Stimulated activated CD8-positive, alpha-beta memory T cell treated with anti-CD3 and anti-CD28 coated beads, Interleukin-7, amount 100 ng/mL, for 1 hour (primary cell): ENCODE data around the gene EGFL8.
"Not testable (repeated sequence)": the region's sequence is repeated elsewhere in the genome, so short reads cannot be mapped to it uniquely, and the experiment has no call there.

Experiments
- DNase-seq, 2 donors: peaks; one replicate each; pipeline ENCODE4 v3.0.0-alpha.2; 2020; ENCODE audit warnings: low read depth in 2 of 2

EGFL8 gene

DNA sequence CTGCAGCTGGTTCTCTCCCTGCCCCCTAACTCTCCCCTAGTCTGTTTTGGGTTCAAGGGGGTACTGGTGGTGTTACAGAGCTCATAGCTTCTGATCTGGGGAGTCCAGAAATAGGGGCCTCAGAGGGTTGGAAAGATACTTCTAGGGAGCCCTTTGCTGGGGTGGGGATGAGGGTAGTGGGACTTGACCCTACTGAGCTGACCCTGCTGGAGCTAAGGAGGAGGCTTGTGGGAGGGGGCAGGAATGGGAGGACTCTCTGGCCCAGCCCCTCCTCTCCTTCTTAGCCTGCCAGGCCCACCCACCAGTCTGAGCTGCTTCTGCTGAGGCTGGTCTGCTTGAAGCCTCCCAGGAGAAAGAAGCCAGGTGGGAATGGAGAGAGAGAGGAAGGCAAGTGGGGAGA lies at the start of gene EGFL8:
Gene EGFL8, plus strand, starts transcription at position 301 of the 400 bp plus-strand sequence. CDS start 1,571 bp downstream, outside the sequence.
- no peak for DNase-seq

DNA sequence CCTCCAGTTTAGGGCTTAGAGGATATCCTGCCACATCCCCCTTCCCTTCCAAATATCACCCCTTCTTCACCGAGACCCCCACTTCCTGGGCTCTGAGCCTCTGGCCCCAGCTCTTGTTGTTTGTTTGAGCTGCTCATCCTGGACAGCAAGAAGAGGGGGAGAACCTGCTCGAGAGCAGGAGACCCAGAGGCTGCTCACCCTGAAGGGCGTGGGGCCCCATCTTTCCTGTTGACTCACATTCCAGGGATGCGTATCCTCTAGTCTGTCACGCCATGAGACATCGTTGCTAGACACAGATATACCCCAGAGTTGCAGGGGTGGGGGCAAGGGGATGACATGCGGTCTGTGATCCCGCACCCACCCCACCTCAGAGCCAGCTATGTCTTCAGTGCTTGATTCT lies 49.6 kb upstream of the EGFL8 start:
- DNase-seq: no peak

DNA sequence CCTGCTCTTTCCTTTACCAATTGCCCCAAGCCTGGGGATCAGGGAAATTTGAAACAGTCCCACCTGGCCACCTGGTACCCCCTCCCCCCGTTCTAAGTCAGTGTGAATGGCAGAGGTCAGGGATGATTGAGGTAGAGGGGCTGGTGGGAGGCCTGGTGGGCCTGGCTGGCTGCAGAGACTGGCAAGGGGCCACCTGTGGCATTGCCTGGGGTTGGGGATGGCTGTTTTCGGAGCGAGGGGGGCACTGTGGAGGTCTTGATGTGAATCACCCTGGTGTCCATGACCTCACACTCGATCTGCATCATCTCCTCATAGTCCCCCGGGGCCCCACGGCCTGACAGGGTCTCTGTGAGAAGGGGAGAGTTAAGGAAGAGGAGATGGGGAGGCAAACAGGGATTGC lies 48.8 kb upstream of the EGFL8 start:
- DNase-seq: no peak

DNA sequence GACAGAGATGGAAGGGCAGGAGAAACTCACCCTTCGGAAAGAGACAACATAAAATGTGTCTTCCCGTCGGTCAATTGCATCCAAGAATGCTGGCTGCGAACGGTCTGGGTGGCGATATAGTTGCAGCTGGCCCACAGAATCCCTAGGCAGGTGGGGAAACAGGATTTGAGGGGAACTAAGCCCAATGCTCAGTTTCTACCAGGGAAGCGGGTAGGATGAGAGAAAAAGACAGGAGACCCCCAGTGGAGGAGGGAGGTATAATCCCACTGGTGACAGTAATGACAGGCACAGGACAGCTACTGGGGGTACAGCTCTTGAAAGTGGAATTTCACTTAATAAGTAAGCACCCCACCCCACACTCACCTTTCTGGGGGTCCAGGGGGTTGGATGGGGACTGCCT lies 47.7 kb upstream of the EGFL8 start:
- no peak for DNase-seq

DNA sequence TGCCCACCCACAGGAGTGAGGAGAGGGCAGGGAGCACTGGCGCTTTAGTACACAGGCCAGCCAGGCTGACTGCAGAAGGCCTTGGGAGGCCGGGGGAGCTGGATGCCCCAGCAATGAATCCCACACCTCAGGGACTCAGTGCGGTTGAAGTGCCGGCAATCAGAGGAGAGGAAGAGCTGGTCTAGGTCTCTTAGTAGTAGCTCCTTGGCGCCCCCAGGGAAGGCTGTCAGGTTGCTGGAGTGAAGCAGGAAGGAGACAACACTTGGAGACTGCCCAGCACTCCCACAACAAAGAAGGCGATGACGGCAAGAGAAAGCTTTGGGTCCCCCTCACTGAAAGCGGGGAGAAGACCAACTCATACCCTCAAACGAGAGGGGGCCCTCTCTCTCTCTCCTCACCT lies 46.9 kb upstream of the EGFL8 start:
- no peak for DNase-seq

DNA sequence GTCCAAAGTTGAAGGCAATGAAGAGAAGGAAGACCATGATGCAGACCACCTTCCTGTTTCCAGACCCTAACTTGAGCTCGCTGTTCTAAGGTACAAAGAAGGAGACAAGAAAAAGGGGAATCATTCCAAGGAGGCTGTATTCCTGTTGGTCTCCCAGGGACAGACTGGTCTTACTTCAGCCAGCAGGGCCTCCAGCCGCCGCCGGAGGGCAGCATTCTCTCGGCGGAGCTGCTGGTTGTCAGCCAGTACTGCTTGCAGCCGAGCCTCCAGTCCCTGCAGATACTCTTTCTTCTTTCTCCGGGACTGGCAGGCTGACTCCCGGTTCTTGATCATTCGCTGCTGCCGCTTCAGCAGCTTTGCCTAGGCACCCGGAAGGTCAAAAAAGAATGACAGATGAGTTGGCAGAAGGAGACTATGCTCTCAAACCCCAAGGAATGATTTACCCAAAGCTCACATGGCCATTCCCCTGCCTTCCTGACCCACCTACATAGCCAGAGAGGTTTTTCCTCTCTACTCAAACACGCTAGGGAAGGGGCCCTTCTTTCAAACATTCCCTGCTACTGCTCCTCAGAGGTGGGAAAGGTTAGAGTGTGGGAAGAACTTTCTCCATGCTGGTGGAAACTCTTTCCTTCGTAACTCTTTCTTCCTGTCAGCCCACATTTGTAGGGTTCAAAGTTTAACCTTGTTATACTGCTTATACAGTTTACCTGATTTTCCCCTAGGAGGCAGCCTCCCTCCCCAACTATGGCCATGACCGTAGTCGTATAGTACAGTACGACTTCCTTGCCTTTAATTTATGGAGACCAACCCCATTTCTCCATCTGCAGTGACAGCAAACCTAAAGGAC lies 45.4 kb upstream of the EGFL8 start:
- DNase-seq: peak; percentile 22 to 23

DNA sequence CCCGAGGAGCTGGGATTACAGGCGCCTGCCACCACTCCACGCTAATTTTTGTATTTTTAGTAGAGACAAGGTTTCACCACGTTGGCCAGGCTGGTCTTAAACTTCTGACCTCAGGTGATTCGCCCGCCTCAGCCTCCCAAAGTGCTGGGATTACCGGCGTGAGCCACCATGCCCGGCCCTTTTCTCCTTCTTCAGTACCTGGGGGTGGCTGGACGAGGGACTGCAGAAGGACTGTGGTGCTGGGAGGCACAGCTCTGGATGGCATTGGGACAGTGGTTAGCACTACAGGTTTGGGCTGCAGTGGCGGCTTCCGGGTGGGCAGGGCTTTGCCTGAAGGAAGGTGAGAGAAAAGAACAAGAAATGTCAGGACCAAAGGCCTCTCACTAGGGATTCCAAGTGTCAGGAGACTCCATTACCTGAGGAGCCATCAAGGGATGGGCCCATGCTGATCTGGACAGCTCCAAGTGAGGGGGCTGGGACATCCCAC lies 43.8 kb upstream of the EGFL8 start:
- DNase-seq: no peak

DNA sequence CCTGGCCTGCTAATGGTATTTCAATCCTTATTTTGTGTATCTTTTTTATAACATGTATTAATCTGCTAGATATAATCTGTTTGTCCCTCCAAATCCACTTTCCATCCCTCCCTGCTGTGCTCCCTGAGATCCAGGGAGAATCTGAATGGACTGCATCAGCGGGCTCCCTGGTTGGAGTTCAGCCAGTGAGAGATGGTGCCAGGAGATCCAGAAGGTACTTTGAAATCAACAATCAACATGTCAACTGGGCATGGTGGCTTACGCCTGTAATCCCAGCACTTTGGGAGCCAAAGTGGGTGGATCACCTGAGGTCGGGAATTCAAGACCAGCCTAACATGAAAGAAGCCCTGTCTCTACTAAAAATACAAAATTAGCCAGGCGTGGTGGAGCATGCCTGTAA lies 40.7 kb upstream of the EGFL8 start:
- no peak for DNase-seq

DNA sequence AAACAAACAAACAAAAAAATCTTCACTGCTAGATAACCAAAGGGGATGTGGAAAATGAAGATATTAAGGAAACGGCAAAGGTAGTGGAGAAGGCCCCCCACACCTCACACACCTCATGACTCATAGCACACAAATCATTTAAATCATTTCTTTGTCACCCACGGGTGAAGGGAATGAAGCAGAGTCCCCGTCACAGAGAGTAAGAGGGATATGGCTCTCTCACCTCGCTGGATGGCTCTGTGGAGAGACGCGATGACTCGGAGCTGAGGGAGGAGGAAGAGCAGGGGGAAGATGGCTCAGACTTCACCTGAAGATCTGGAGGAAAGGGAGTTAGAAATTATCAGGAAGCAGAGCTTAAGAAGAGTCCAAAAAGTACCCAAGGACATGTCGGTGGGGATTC lies 37.5 kb upstream of the EGFL8 start:
- no peak for DNase-seq

DNA sequence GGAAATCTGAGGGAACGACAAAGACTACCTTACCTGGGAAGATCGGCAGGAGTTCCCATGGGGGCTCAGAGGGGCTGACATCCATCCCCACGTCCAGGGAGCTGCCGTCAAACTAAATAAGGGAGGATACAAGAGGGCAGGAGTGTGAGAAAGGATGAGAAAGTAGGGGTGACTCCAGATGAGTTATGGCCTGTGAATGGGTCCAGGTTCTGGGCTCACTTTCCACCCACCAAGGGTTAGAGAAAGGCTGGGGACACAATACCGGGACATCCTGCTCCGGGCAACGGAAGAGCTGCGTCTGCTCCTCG lies 37.0 kb upstream of the EGFL8 start:
- no peak for DNase-seq

DNA sequence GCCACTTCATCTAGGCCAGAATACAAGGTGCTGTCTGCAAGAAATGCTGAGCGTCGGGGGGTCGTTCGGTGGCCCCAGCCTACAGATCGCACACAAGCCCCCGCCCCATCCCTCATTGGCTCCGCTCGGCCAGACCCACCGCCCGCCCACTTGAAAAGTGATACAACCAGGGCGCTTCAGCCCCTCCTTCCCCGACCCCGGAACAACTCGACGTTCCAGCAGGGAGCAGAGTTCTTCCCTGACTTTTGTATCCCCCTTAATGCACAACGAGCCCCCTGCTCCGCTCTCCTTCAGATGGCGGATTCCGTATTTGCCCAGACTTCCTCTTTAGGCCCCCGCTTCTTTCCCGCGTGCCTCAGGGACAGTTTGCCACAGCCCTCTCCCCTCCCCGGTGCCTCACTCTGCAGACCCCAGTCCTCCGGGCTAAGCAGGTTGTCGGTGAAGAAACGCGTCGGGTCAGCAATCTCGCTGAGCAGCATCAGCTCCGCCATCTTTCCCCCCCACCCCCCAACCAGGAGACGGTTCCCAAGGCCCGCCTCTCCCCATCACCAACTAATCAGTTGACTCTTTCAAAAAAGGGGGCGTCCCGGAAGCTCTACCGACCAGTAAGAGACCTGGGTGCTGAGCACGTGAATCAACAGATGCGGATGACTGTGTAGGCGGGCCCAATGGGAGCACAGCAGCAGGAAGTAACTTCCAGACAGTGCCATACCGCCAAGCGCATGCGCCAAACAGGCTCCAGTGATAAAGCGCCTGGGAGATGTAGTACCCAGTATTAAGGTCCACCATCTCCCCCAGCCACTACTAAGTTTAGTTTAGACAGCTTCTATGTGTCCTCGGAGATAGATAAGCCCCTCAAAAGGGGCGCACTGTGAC lies 36.4 kb upstream of the EGFL8 start, which contains the start of gene ATF6B:
Gene ATF6B, minus strand, starts transcription at position 530 of the 876 bp plus-strand sequence. Its CDS starts 39 bp downstream, at position 491.
- peak; percentile 82 to 90 for DNase-seq

DNA sequence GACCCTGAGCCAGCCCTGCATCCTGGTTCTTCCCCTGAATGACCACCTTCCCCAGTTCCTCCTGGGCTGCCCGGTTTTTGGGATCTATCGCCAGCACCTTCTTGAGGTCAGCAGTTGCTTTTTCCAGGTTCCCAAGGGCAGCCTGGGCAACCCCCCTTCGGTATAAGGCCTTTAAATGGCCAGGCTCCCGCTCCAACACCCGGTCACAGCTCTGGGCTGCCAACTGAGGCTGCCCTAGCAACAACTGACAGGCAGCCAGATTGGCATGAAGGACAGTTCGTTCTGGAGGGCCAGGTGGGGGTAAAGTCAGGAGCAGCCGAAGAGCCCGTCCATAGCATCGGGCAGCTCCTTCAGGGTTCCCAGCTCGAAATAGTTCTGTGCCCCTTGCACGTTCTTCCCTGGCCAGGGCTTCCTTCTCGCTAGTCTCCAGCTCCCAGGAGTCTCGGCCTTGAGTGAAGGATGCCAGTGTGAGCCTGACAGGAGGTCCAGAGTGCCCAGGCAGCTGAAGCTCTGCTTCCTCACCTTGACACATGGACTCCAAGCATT lies 35.6 kb upstream of the EGFL8 start:
- no peak for DNase-seq

DNA sequence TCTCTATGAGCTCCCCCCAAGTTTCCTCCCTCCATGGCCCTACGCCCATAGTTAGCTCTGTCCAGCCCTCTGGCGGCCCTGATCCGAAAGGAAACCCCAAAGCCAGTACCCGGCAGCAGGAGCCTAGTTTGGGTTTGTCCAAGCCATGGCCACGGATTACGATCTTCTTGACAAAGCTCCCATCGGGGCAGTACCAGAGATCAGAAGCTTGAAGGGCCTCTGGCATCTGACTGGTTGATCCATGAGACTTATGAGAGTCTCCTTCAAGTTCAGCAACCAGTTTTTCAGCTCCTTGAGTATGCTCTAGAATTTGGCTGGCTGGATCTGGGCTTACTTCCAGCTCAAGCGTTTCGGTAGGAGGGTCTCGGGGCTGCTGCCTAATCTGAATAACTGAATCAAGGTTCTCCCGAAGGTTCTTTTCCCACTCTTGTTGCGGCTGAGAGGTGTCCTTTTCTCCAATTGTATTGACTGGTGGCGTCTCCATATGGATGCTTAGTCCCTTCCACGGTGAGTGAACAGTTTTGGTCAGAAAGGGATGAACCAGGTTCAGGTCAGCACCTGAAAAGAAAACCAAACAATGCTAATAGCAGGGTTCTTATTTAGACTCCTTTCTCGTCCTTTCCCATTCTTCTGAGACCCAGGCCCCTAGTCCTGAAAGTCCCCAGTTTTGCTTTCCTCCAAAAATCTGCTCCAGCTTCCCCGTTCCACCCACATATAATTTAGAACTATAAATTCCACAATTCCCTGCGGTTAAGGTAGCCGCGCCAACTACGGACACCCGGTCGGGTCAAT lies 34.9 kb upstream of the EGFL8 start:
- no peak for DNase-seq

DNA sequence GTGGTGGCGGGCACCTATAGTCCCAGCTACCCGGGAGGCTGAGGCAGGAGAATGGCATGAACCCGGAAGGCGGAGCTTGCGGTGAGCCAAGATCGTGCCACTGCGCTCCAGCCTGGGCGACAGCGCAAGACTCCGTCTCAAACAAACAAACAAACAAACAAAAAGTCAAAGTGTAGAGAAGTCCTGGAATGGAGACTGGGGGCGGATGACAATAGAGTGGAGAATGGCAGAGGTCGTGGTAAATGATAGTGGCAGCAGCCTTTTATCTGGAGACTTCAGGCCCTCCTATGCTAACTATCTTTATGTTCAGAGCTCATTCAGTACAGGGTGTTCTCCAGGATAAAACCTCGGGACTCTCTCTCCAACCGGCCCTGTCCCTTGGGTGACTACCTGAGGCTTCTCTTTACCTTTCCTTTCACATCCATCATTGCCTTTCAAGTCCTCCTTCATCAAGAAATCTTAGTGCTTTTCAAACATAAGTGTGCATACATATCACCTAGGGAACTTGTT lies 32.9 kb upstream of the EGFL8 start:
- DNase-seq: no peak

DNA sequence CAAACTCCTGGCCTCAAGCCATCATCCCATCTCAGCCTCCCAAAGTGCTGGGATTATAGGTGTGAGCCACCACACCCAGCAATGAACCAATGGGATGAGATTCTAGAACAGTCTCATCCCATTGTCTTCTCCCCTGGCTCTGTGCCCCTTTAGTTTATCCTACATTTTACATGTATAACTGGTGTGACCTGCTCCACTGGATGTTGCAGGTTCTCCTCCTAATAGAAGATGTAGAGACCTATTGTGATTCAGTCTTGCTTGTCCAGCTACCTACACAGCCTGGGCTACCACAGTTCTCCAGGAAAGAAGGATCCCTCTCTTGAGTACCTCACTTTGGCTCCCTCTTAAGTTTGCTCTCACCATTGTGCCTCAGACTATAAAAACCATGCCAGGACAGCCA lies 32.3 kb upstream of the EGFL8 start:
- no peak for DNase-seq

DNA sequence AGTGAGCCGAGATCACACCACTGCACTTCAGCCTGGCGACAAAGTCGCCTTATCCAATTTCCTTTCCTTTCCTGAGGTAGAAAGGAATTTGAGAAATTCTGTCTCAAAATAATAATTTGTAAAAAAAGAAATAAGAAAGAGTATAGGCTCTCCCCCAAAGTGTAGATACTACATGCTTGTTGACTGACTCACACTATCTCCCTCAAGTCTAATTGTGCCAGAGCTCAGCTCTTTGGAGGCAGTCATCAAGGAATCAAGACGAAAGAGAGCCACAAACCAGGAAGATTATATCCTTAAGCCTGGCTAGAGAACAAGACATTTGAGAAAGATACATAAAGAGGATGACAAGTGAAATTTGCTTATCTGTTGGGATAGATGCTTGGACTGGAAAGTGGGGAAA lies 30.6 kb upstream of the EGFL8 start:
- DNase-seq: no peak

DNA sequence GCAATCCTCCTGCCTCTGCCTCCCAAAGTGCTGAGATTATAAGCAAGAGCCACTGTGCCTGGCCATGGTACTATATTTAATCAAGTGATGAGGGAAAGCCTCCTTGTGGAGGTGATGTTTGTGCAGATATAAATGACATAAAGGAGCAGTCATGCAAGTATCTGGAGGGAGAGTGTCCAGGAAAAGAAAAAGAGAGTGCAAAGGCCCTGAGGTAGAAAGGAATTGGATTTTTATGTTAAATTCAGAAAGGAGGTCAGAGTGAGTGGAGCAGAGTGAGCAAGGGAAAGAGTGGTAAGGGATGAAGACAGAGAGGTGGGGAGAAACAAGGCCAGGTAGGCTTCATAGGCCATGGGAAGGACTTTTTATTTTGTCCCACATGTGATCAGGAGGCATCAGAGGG lies 26.9 kb upstream of the EGFL8 start:
- no peak for DNase-seq

DNA sequence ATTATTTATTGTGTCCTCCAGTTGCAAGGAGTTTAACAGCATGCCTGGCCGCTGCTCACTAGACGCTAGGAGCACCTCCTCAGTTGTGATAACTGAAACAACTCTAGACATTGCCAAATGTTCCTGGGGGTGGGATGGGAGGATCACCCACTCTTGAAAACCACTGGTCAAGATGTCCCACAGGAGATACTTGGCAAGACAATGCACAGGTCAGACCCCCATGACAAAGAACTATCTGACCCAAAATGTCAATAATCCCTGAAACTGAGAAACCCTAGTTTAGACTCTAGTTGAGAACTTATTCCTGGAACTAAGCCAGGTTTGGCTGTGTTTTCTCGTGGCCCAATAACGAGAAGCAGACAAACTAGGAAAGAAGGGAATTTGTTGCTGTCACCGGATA lies 24.8 kb upstream of the EGFL8 start:
- no peak for DNase-seq

DNA sequence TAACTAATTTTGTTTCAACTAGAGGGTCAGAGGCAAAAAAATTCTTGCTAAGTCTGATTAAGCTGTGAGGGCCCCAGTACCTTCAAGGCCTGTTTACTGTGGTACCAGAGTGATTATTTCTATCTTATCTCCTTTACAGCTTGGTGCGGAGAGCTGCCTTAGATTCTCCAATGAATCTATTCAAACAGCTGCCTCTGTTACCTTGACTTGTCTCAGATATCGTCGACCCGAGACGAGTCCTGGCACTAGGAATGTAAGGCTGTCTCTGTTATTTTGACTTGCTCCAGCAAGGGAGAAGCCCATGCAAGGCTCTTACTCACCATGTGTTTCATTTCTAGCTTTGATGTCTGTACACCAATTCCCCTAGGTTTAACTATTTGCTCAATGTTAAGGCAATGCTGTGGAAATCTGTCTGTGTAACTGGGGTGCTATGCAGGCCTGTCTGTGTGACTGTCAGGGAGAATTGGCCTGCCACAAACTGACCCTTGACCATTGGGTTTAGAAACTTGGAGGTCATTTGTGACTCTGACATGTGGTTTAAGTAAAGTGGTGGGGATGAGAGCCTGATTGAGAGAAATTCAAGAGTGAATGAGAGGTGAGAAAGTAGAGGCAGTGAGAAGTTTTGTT lies 23.9 kb upstream of the EGFL8 start:
- no peak for DNase-seq

DNA sequence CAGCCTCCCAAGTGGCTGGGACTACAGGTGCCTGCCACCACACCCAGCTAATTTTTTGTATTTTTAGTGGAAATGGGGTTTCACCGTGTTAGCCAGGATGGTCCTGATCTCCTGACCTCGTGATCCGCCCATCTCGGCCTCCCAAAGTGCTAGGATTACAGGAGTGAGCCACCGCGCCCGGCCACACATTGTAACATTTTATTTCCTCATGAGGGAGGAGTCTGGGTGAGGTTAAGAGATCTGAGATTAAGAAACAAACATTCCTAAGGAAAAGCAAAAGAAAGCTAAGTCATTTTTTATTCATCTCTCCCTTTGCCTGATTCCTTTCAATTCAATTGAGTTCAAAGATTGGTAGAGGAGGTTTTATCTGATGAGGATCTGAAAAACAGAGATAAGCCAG lies 20.2 kb upstream of the EGFL8 start:
- DNase-seq: not testable (repeated sequence)

DNA sequence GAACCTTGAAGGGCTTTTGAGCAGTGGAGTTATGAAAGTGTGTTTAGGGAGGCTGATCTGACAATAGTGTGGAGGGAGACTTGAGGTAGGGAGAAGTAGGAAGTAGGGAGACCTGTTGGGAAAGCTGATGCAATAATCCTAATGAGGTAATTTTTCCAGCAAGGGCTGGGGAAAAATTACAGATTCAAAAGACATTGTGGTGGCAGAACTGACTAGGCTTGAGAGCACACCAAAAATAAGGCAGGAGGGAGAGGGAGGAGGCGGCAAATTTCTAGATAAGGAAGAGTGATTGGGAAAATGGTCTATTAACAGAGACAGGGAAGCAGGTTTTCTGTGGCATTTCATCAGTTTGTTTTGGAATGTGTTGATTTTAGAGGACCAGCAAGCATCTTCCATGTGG lies 18.1 kb upstream of the EGFL8 start:
- DNase-seq: no peak
